GM19239 (cell line): ENCODE measurements around the gene PHRF1.
A peak's percentile ranks its signal among the peaks of the same experiment; 100 is the strongest.

Experiments used
- DNase-seq: peaks from one replicate; pipeline ENCODE4 v3.0.0; 2011; ENCODE audit warnings: low spot score; ENCODE audit not compliant: insufficient read length
- FAIRE-seq: peaks from 2 replicates; lab custom pipeline; 2011; peaks lifted over from hg19 to GRCh38; lab: Jason Lieb, UNC

Gene PHRF1, protein sequence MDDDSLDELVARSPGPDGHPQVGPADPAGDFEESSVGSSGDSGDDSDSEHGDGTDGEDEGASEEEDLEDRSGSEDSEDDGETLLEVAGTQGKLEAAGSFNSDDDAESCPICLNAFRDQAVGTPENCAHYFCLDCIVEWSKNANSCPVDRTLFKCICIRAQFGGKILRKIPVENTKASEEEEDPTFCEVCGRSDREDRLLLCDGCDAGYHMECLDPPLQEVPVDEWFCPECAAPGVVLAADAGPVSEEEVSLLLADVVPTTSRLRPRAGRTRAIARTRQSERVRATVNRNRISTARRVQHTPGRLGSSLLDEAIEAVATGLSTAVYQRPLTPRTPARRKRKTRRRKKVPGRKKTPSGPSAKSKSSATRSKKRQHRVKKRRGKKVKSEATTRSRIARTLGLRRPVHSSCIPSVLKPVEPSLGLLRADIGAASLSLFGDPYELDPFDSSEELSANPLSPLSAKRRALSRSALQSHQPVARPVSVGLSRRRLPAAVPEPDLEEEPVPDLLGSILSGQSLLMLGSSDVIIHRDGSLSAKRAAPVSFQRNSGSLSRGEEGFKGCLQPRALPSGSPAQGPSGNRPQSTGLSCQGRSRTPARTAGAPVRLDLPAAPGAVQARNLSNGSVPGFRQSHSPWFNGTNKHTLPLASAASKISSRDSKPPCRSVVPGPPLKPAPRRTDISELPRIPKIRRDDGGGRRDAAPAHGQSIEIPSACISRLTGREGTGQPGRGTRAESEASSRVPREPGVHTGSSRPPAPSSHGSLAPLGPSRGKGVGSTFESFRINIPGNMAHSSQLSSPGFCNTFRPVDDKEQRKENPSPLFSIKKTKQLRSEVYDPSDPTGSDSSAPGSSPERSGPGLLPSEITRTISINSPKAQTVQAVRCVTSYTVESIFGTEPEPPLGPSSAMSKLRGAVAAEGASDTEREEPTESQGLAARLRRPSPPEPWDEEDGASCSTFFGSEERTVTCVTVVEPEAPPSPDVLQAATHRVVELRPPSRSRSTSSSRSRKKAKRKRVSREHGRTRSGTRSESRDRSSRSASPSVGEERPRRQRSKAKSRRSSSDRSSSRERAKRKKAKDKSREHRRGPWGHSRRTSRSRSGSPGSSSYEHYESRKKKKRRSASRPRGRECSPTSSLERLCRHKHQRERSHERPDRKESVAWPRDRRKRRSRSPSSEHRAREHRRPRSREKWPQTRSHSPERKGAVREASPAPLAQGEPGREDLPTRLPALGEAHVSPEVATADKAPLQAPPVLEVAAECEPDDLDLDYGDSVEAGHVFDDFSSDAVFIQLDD (N-terminal part only)

DNA sequence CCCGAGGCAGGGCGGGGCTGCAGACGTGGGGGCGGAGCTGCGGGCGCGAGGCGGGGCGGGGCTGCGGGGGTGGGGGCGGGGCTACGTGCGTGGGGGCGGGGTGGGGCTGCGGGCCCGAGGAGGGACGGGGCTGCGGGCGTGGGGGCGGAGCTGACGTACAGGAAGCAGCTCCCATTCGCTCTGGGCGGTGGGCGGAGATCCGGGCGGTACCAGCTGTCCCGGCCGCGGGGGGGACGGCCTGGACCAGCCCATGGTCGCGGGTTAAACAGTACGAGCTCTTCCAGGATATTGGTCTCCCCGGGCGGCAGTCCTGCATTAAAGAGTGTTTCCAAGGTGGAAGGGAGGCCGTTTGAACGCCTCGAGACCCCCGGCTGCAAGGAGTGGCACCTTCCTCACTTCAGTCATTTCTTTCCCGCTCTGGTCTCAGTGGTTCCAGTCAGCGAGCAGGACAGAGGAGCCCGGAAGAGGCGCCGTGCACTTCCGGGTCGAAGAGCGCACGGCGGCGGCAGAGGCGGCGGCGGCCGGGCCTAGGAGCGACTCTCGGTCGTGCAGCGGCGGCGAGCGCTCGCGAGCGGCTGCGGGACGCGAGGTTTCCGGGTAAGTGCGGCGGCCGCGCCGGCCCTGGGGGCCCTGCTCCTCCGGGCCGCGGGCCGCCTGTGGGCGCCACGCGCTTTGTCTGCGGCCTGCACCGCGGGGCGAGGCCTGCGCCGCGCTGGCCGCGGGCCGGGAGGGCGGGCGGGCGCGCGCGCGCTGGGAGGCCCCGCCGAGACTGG, at the start of gene PHRF1:
Gene PHRF1 (plus strand): TSS at position 475 of the 773 bp plus-strand sequence. CDS start 5,043 bp downstream, outside the sequence.
- FAIRE-seq (peak; percentile 97), DNase-seq (peak; percentile 100)

- no peak for DNase-seq
- no peak for FAIRE-seq
These were observed 48.0 kb upstream of the PHRF1 start for GRCh38 chr11:528166-528814.

- FAIRE-seq (no peak), DNase-seq (no peak)
These were observed 47.2 kb upstream of the PHRF1 start for GRCh38 chr11:528815-529727.

DNA sequence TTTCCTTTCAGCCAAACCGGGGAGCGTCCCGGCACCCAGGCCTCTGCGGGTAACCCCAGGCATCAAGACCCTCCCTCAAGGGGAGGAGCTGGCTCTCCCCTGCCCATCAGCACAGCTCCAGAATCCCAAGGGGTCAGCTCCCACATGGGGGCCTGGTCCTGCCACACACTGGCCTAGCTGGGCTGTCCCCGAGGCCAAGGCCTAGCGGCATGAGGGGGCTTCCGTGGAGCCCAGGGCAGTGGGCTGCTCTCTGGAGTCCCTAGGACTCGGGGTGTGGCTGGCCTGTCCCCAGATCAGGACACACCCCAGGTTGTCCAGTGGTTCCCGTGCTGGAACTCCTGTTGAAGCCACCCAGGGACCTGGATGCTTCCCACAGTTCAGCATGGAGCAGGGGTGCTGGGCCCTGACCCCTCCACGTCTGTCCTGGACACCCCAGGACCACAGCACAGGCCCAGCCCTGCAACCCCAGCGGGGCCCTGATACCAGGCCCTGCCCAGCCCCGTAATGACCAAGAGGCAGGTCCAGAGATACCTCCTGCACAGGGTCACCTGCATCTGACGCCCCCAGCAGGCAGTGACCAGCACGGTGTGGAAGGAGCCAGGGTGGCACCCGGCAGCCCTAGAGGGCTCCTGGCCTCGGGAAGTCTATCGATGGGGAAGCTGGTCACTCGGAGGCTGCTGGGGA, 46.4 kb upstream of the PHRF1 start:
- DNase-seq (no peak), FAIRE-seq (no peak)

- DNase-seq, result no peak
- FAIRE-seq, result no peak
These were observed 45.1 kb upstream of the PHRF1 start for GRCh38 chr11:530960-531831.

GRCh38 chr11:531919-532526, 44.2 kb upstream of the PHRF1 start:
- DNase-seq (no peak), FAIRE-seq (no peak)

DNA sequence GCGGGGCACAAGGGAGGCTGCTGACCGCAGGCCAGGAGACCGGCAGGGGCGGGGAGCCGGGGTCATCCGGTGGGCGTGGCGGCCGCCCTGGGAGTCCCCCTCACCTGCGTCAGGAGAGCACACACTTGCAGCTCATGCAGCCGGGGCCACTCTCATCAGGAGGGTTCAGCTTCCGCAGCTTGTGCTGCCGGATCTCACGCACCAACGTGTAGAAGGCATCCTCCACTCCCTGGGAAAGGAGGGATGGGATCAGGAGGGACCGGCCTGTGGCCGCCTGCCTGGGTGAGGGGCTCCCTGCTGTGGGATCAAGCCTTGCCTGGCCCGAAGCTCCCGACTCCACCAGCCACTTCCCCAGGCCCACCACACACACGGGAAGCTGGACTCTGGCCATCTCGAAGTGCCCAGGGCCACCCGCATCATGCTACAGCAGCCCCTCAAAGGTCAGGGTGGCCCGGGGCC, 43.7 kb upstream of the PHRF1 start:
- DNase-seq, result no peak
- no peak for FAIRE-seq

DNA sequence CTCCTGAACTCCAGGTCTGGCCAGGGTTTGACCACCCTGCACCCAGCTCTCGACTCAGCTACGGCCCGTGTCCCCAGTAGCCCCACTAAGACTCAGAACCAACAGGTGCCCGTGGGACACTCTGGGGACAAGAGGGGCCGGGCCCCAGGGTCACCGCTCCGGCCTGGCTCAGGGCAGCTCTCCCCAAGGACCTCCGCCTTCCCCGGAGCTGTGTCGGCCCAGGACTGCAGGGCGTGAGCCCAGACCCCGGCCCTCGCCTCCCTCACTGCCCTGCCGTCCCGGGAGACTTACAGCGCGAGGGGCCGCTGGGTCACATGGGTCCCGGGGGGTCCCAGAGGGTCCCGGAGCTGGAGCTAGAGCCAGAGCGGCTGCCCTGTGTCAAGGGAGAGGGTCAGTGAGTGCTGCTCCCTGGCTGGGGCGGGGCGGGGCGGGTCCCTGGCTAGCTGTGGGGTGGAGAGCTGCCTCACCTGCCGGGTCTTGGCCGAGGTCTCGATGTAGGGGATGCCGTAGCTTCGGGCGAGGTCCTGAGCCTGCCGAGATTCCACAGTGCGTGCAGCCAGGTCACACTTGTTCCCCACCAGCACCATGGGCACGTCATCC, 43.2 kb upstream of the PHRF1 start:
- DNase-seq, result no peak
- no peak for FAIRE-seq

DNA sequence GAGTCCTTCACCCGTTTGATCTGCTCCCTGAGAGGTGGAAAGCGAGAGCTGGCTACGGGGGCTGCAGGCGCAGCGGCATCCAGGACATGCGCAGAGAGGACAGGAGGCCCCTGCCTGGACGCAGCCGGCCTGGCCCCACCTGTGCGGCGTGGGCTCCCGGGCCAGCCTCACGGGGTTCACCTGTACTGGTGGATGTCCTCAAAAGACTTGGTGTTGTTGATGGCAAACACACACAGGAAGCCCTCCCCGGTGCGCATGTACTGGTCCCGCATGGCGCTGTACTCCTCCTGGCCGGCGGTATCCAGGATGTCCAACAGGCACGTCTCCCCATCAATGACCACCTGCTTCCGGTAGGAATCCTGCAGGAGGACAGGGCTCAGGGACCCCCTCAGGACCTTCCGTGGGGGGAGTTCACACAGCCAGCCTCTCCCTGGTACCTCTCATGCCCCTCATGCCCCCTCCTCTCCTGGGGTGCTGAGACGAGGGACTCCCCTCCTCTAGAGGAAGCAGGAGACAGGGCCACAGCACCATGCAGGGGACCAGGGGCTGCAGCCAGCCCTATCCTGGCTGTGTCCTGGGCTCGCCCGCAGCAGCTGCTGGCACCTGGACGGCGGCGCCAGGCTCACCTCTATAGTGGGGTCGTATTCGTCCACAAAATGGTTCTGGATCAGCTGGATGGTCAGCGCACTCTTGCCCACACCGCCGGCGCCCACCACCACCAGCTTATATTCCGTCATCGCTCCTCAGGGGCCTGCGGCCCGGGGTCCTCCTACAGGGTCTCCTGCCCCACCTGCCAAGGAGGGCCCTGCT, 42.5 kb upstream of the PHRF1 start:
- no peak for FAIRE-seq
- no peak for DNase-seq

- FAIRE-seq (no peak), DNase-seq (no peak)
These were observed 41.7 kb upstream of the PHRF1 start for GRCh38 chr11:534396-535209.

DNA sequence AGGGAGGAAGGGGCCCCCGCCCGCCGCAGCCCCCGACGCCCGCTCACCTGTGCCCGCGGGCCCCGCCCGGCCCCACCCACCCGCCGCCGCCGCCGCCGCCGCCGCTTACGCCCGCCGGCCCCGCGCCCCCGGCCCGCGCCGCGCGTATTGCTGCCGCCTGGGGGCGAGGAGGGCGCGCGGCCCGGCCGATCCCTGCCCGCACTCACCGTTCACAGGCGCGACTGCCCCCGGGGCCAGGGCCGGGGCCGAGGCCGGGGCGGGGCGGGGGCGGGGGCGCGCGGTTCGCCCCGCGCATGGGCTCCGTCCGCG, 41.1 kb upstream of the PHRF1 start:
- DNase-seq, result no peak
- FAIRE-seq, result no peak

DNA sequence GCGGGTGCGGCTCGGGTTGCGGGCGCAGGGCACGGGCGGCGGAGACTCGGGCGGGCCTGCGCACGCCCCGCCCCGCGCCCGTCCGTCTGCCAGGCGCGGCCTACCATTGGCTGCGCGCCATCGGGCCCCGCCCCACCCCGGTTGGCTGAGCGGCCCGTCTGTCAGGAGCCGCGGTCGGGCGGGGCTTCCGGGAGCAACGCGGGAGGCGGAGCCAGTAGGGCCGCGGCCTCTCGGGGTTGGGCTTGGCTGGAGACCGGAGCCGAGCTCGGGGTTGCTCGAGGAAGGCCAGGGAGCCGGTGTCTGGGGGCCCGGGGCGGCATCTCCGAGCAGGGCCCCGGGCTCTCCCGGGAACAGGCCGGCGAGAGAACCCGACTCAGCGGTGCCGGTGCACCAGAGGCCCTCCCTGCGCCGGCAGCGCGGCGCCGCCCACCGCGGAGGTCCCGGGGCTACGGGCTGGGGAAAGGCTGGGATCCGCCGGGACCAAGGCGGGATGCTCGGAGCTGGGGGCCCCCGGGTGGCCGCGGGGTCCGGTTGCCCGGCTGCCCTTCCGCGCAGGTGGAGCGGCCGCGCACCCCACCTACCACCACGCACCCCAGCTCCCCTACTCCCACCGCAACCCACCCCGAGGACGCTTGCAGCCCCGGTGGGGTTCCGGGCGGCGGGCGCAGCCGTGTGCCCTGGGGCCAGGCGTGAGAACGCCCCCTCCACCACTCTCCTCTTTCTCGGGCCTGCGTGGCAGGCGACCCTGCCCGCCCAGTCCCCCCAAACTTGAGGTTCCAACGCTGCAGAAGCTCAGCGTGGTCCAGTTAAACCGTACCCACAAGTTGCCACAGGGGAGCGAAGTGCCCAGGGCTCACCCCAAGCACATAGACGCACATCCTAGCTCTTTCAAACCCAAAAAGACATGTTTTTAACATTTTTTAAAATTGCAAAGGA, 40.5 kb upstream of the PHRF1 start, which contains the start of gene HRAS:
Gene HRAS (minus strand): TSS at position 58 of the 936 bp plus-strand sequence.
- DNase-seq, result peak; percentile 99
- peak; percentile 92 for FAIRE-seq
